H1 (cell line): ENCODE results near the gene PPP1CB. TPM values are rescaled to one million over a fixed set of nuclear protein-coding genes. Genes with fewer than 3 reads are reported as not detected.

Experiments used
- CTCF ChIA-PET: fragments of 300-600 bp; sonication (Branson Sonifier 250); formaldehyde crosslinking; loops from one replicate; lab custom pipeline; 2021; ENCODE audit not compliant: partially characterized antibody; lab: Charles Lee
- POLR2A ChIA-PET: fragments of 300-600 bp; sonication (Branson Sonifier 250); formaldehyde crosslinking; loops from one replicate; lab custom pipeline; 2021; ENCODE audit warnings: inconsistent platforms; ENCODE audit not compliant: partially characterized antibody; lab: Charles Lee
- DNase-seq, 2 experiments: peaks; one replicate each; pipeline versions ENCODE4 v3.0.0 to v3.0.0-alpha.2; 2010 to 2022; ENCODE audit warnings: low spot score in 2 of 2, low read depth in 1 of 2, mixed read lengths in 1 of 2
- FAIRE-seq: peaks from 2 replicates; lab custom pipeline; 2011; peaks lifted over from hg19 to GRCh38; lab: Jason Lieb, UNC
- H2AFZ ChIP-seq: 2 replicates; pipeline ENCODE4 v1.8.1; 2012; ENCODE audit warnings: low read length, inconsistent platforms
- H2AK5ac ChIP-seq: 2 replicates; pipeline ENCODE4 v1.6.1; 2013; ENCODE audit warnings: low read depth, low read length
- H2BK120ac ChIP-seq: replicated peaks from 2 replicates; pipeline ENCODE3; 2013; ENCODE audit warnings: low read depth, low read length, inconsistent platforms
- H2BK12ac ChIP-seq: 2 replicates; pipeline ENCODE4 v1.6.1; 2013; ENCODE audit warnings: low read depth, low read length
- H2BK15ac ChIP-seq: 2 replicates; pipeline ENCODE4 v1.6.1; 2013; ENCODE audit warnings: low read length
- H2BK20ac ChIP-seq: 2 replicates; pipeline ENCODE4 v1.6.1; 2013; ENCODE audit warnings: low read length
- H2BK5ac ChIP-seq: 2 replicates; pipeline ENCODE4 v1.6.1; 2013; ENCODE audit warnings: low read depth, low read length
- H3K14ac ChIP-seq: 2 replicates; pipeline ENCODE4 v1.6.1; 2013; ENCODE audit warnings: inconsistent platforms; ENCODE audit not compliant: insufficient read length
- H3K18ac ChIP-seq: 2 replicates; pipeline ENCODE4 v1.6.1; 2013; ENCODE audit warnings: low read length; ENCODE audit errors: extremely low read depth
- H3K23ac ChIP-seq: 2 replicates; pipeline ENCODE4 v1.6.1; 2013; ENCODE audit warnings: inconsistent platforms; ENCODE audit not compliant: insufficient read length
- H3K23me2 ChIP-seq: 2 replicates; pipeline ENCODE4 v1.6.1; 2013; ENCODE audit warnings: low read depth, low read length
- H3K27ac ChIP-seq: 2 replicates; pipeline ENCODE4 v1.6.1; 2011; ENCODE audit warnings: low read depth, low read length, inconsistent platforms
- H3K27me3 ChIP-seq, 4 experiments: replicated peaks in 1 of 4; 1 replicate in 1 of 4; 2 replicates in 3 of 4; pipeline versions ENCODE4 v1.6.1 to v1.8.1; 2011 to 2013; ENCODE audit warnings: low read length in 3 of 4, mild to moderate bottlenecking in 3 of 4, inconsistent platforms in 2 of 4, mixed read lengths in 2 of 4, moderate library complexity in 1 of 4; ENCODE audit not compliant: control insufficient read depth in 3 of 4, insufficient read depth in 3 of 4; ENCODE audit errors: extremely low read depth in 1 of 4
- H3K36me3 ChIP-seq, 4 experiments: 2 replicates each; pipeline versions ENCODE4 v1.6.1 to v1.8.1; 2011 to 2013; ENCODE audit warnings: mild to moderate bottlenecking in 4 of 4, low read length in 3 of 4, moderate library complexity in 2 of 4, control low read depth in 1 of 4, inconsistent platforms in 1 of 4; ENCODE audit not compliant: insufficient read depth in 4 of 4, control insufficient read depth in 2 of 4
- H3K4ac ChIP-seq: replicated peaks from 2 replicates; pipeline ENCODE3; 2013; ENCODE audit warnings: low read length, low read depth, mixed read lengths, inconsistent platforms; ENCODE audit not compliant: insufficient read length
- H3K4me1 ChIP-seq, 4 experiments: replicated peaks in 1 of 4; 1 replicate in 1 of 4; 2 replicates in 3 of 4; pipeline versions ENCODE4 v1.6.1 to v1.8.1; 2011 to 2013; ENCODE audit warnings: low read length in 3 of 4, inconsistent platforms in 2 of 4, mixed read lengths in 1 of 4; ENCODE audit not compliant: insufficient read depth in 4 of 4, control insufficient read depth in 3 of 4
- H3K4me2 ChIP-seq, 2 experiments: 2 replicates each; pipeline versions ENCODE4 v1.6.1 to v1.8.1; 2011 to 2013; ENCODE audit warnings: low read depth in 2 of 2, low read length in 2 of 2, control low read depth in 1 of 2, inconsistent platforms in 1 of 2, mild to moderate bottlenecking in 1 of 2; ENCODE audit not compliant: insufficient read depth in 1 of 2
- H3K4me3 ChIP-seq, 4 experiments: fragments of 200-600, 300-600 bp in 1 of 4; sonication (generic), shearing (Covaris generic), sonication (Bioruptor Twin) in 1 of 4; 2 replicates each; pipeline versions ENCODE4 v1.5.1 to v1.8.1; 2011 to 2016; ENCODE audit warnings: low read length in 4 of 4, low read depth in 3 of 4, control low read depth in 2 of 4, inconsistent platforms in 2 of 4, mild to moderate bottlenecking in 2 of 4, mixed read lengths in 1 of 4, moderate library complexity in 1 of 4; ENCODE audit not compliant: insufficient read depth in 2 of 4; ENCODE audit errors: extremely low read depth in 1 of 4
- H3K56ac ChIP-seq: replicated peaks from 2 replicates; pipeline ENCODE3; 2013; ENCODE audit warnings: low read depth, mild to moderate bottlenecking, mixed read lengths, low read length, inconsistent platforms; ENCODE audit not compliant: insufficient read length
- H3K79me1 ChIP-seq: 2 replicates; pipeline ENCODE4 v1.6.1; 2013; ENCODE audit warnings: low read depth, low read length, control low read depth
- H3K79me2 ChIP-seq, 2 experiments: 2 replicates each; pipeline versions ENCODE4 v1.6.1 to v1.8.1; 2012 to 2013; ENCODE audit warnings: low read length in 2 of 2, mild to moderate bottlenecking in 2 of 2, inconsistent platforms in 1 of 2; ENCODE audit not compliant: insufficient read depth in 2 of 2, control insufficient read depth in 1 of 2
- H3K9ac ChIP-seq, 4 experiments: replicated peaks in 1 of 4; 1 replicate in 1 of 4; 2 replicates in 3 of 4; pipeline versions ENCODE4 v1.6.1 to v1.8.1; 2011 to 2013; ENCODE audit warnings: low read depth in 3 of 4, low read length in 3 of 4, control low read depth in 2 of 4, mild to moderate bottlenecking in 2 of 4, moderate library complexity in 2 of 4, inconsistent platforms in 1 of 4; ENCODE audit errors: extremely low read depth in 1 of 4
- H3K9me3 ChIP-seq, 2 experiments: 2 replicates each; pipeline versions ENCODE4 v1.6.1 to v1.8.1; 2012 to 2013; ENCODE audit warnings: mild to moderate bottlenecking in 2 of 2, moderate library complexity in 2 of 2, control low read depth in 1 of 2, inconsistent platforms in 1 of 2, low read depth in 1 of 2, low read length in 1 of 2, mixed read lengths in 1 of 2; ENCODE audit not compliant: insufficient read depth in 2 of 2
- H4K20me1 ChIP-seq, 2 experiments: replicated peaks in 1 of 2; 2 replicates each; pipeline versions ENCODE3 to v1.8.1; 2011 to 2013; ENCODE audit warnings: inconsistent platforms in 2 of 2, low read length in 2 of 2, mild to moderate bottlenecking in 1 of 2; ENCODE audit not compliant: insufficient read depth in 2 of 2, control insufficient read depth in 1 of 2
- H4K5ac ChIP-seq: 2 replicates; pipeline ENCODE4 v1.6.1; 2013; ENCODE audit warnings: low read length, low read depth, mixed read lengths, inconsistent platforms; ENCODE audit not compliant: insufficient read length
- H4K8ac ChIP-seq: 2 replicates; pipeline ENCODE4 v1.8.0; 2013; ENCODE audit warnings: mild to moderate bottlenecking, moderate library complexity, low read length, inconsistent platforms; ENCODE audit not compliant: insufficient read depth; ENCODE audit errors: extremely low read depth
- H4K91ac ChIP-seq: replicated peaks from 2 replicates; pipeline ENCODE3; 2013; ENCODE audit warnings: low read length, mixed read lengths, inconsistent platforms; ENCODE audit not compliant: insufficient read length
- BACH1 ChIP-seq: IDR thresholded peaks from 2 replicates; pipeline ENCODE4 v1.6.1; 2012; ENCODE audit warnings: low read length, improper control_type of control experiment
- BCL11A ChIP-seq, 2 experiments: IDR thresholded peaks; one replicate each; pipeline ENCODE4 v1.6.1; 2011; ENCODE audit warnings: low read depth in 2 of 2, low read length in 2 of 2, mild to moderate bottlenecking in 2 of 2
- CBX8 ChIP-seq: fragments of 300-800, 300-1000 bp; sonication (generic); IDR thresholded peaks from 2 replicates; pipeline ENCODE4 v1.7.1; 2016; ENCODE audit warnings: low read depth, low read length, borderline replicate concordance
- EGR1 ChIP-seq: IDR thresholded peaks from 2 replicates; pipeline ENCODE4 v1.6.1; 2011; ENCODE audit warnings: low read depth, low read length, borderline replicate concordance
- GABPA ChIP-seq: IDR thresholded peaks from 2 replicates; pipeline ENCODE4 v1.6.1; 2011; ENCODE audit warnings: mild to moderate bottlenecking, low read length, moderate library complexity, borderline replicate concordance; ENCODE audit not compliant: insufficient read depth
- MAFK ChIP-seq: IDR thresholded peaks from 2 replicates; pipeline ENCODE4 v1.6.1; 2012; ENCODE audit warnings: low read depth, mild to moderate bottlenecking, improper control_type of control experiment, low read length
- PHF8 ChIP-seq: fragments of 200-600 bp; sonication (generic); conservative IDR thresholded peaks from 2 replicates; pipeline ENCODE4 v1.7.1; 2012; ENCODE audit warnings: low read depth, mild to moderate bottlenecking, inconsistent platforms, low read length, moderate library complexity
- RAD21 ChIP-seq, 2 experiments: IDR thresholded peaks in 1 of 2; conservative IDR thresholded peaks in 1 of 2; 2 replicates each; pipeline ENCODE4 v1.6.1; 2011; ENCODE audit warnings: low read depth in 2 of 2, low read length in 2 of 2, improper control_type of control experiment in 1 of 2, inconsistent platforms in 1 of 2, mild to moderate bottlenecking in 1 of 2, moderate library complexity in 1 of 2
- SIN3A ChIP-seq, 2 experiments: IDR thresholded peaks in 1 of 2; conservative IDR thresholded peaks in 1 of 2; 2 replicates each; pipeline ENCODE4 v1.6.1; 2011 to 2012; ENCODE audit warnings: low read length in 2 of 2, improper control_type of control experiment in 1 of 2, low read depth in 1 of 2, mild to moderate bottlenecking in 1 of 2
- SP2 ChIP-seq: IDR thresholded peaks from 2 replicates; pipeline ENCODE4 v1.6.1; 2012; ENCODE audit warnings: mild to moderate bottlenecking, low read length, inconsistent platforms
- WGBS, 2 experiments: shearing (Covaris generic) in 1 of 2; methylation state at CpG; one replicate each; pipeline versions ENCODE4 v1.1.6 to v1.1.7; 2013 to 2015; ENCODE audit warnings: low lambda C conversion rate in 2 of 2, mixed read lengths in 2 of 2, inconsistent platforms in 1 of 2, low coverage in 1 of 2, missing lambda C conversion rate in 1 of 2; ENCODE audit not compliant: insufficient replicate concordance in 2 of 2, insufficient coverage in 1 of 2, insufficient read length in 1 of 2; ENCODE audit errors: extremely low coverage in 1 of 2, missing lambda C conversion rate in 1 of 2; 5-methylcytosine and 5-hydroxymethylcytosine counted together
- polyA plus RNA-seq, 7 experiments: library from polyadenylated mRNA; depleted of rRNA in 3 of 7; stranded (reverse) in 5 of 7; unstranded in 2 of 7; fragments of >200 nt in 5 of 7; fragments of 200-250 nt in 2 of 7; gene quantifications; 1 replicate in 5 of 7; 2 replicates in 1 of 7; 4 replicates in 1 of 7; pipeline versions ENCODE4 v1.2.1 to v1.2.3, GENCODE V29; 2011 to 2013; ENCODE audit warnings: missing spikeins in 2 of 7, mixed read lengths in 2 of 7
- total RNA-seq: library from RNA; stranded (reverse); fragmentation: NEBNext Ultra II Directional; extraction: Animal tissue kit (Norgen Biotek cat#: 25700); gene quantifications from 2 replicates; pipeline ENCODE4 v1.2.1, GENCODE V29; 2021
- TF ChIP-seq, protein P1 (sequence below): IDR thresholded peaks from 2 replicates; pipeline ENCODE4 v1.6.1; 2011; ENCODE audit warnings: low read depth, mild to moderate bottlenecking, low read length; ENCODE audit not compliant: insufficient read depth

Gene PPP1CB
- total and polyA plus RNA-seq, 2 of the 8 experiments (the other 6 are each of a cell fraction or from before 2014, with no cell fraction given), result 30.7 to 158 TPM

DNA sequence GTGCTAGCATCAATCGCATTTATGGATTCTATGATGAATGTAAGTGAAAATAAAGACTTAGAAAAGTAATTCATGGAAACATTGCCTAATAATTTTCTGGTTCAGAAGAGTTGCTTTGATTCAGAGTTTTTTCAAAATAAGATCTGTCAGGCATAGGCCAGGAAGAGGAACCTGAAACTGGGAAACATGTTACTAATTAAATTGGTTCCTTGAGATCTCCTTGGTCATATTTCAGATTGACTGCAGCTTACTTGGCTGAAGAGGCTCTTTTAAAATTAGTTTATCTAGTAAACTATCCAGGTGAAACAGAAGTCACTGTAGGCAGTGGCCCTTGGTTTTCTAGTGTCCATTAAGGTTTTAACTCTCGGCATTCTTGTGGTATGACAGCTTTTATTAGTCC, 27.4 kb downstream of the PPP1CB start:
- H4K5ac ChIP-seq, result no peak overlapping the region
- H4K20me1 ChIP-seq, result peaks cover 6 to 8% of the 10 kb centered on the region in 2 experiments
- H2BK5ac ChIP-seq, result no peak overlapping the region
- H2BK12ac ChIP-seq, result no peak overlapping the region
- H2AK5ac ChIP-seq, result no peak overlapping the region
- H3K9ac ChIP-seq, result no peak overlapping the region
- no peaks in the 10 kb centered on the region for H3K9me3 ChIP-seq
- H3K27ac ChIP-seq, result no peak overlapping the region
- no peak overlapping the region for H2BK20ac ChIP-seq
- no peak overlapping the region for H3K56ac ChIP-seq
- no peak overlapping the region for H4K91ac ChIP-seq
- TF ChIP-seq GABPA, result no peak
- TF ChIP-seq SIN3A (conservative IDR thresholded peaks at IDR 0.05 in 1 of 2, IDR thresholded peaks at IDR 0.05 in 1 of 2; ENCODE audit: low read depth in 1 of 2, low read length in 2 of 2), result no peak
- no peak for TF ChIP-seq PHF8
- TF ChIP-seq, protein P1, sequence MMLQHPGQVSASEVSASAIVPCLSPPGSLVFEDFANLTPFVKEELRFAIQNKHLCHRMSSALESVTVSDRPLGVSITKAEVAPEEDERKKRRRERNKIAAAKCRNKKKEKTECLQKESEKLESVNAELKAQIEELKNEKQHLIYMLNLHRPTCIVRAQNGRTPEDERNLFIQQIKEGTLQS, result no peak
- no peak for TF ChIP-seq RAD21 (IDR thresholded peaks at IDR 0.05 in 1 of 2, conservative IDR thresholded peaks at IDR 0.05 in 1 of 2; ENCODE audit: low read depth in 2 of 2, low read length in 2 of 2)
- TF ChIP-seq SP2, result no peak
- no peak for TF ChIP-seq BCL11A (IDR thresholded peaks at IDR 0.05; ENCODE audit: low read depth in 2 of 2, low read length in 2 of 2)
- TF ChIP-seq CBX8, result no peak
- TF ChIP-seq EGR1, result no peak
- no peak for TF ChIP-seq BACH1
- no peak for TF ChIP-seq MAFK
- no peak overlapping the region for H2AFZ ChIP-seq
- CTCF ChIA-PET, result interaction anchor here (1.7 kb wide), 1 partner anchor 184 kb away, joined by 7 read pairs; no protein-coding TSS in a partner anchor
- POLR2A ChIA-PET, result no interaction called here
- no peaks in the 10 kb centered on the region for H3K4me1 ChIP-seq
- no peak overlapping the region for H2BK15ac ChIP-seq
- H3K4me2 ChIP-seq, result no peak overlapping the region
- no peak overlapping the region for H3K23ac ChIP-seq
- no peak overlapping the region for H3K18ac ChIP-seq
- no peak overlapping the region for H3K14ac ChIP-seq
- 95% methylated on average over 2 of the region's 2 CpGs; no CpG with 5 or more reads in 1 of the 2 experiments for WGBS, 2 experiments
- H3K27me3 ChIP-seq, result no peaks in the 10 kb centered on the region
- H3K79me1 ChIP-seq, result no peaks in the 10 kb centered on the region; the same call in 1 of the 2 replicates
- no peak overlapping the region for H3K4ac ChIP-seq
- no peaks in the 10 kb centered on the region for H3K23me2 ChIP-seq
- peaks cover 5 to 34% of the 10 kb centered on the region in 2 experiments; a peak in 3 of 4 replicates for H3K79me2 ChIP-seq
- no peak overlapping the region for H4K8ac ChIP-seq
- peaks cover 8 to 69% (median 27%) of the 10 kb centered on the region in 4 experiments for H3K36me3 ChIP-seq
- no peak for FAIRE-seq
- no peak overlapping the region for H3K4me3 ChIP-seq
- no peak overlapping the region for H2BK120ac ChIP-seq
- DNase-seq, result no peak
